Measurements from ENCODE around the gene DAZL.

DNA sequence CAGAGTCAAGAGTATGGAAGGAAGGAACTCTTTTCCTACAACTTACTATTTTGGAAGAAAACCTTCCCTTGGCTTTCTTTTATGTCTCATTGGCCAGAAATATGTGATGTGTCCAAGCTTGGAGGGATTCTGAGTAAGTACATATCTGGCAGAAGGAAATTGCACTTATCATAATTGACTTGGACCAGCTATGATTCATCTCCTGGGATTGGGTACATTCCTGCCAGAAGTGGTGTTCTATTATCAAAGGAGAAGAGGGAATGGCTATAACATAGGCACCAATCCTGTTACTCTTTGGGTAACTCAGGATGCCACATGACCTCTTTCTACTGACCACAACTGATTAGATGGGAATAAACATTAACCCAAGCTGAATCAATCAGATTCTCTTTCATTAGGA lies 13.5 kb upstream of the DAZL start:
- TF ChIP-seq, protein P1, sequence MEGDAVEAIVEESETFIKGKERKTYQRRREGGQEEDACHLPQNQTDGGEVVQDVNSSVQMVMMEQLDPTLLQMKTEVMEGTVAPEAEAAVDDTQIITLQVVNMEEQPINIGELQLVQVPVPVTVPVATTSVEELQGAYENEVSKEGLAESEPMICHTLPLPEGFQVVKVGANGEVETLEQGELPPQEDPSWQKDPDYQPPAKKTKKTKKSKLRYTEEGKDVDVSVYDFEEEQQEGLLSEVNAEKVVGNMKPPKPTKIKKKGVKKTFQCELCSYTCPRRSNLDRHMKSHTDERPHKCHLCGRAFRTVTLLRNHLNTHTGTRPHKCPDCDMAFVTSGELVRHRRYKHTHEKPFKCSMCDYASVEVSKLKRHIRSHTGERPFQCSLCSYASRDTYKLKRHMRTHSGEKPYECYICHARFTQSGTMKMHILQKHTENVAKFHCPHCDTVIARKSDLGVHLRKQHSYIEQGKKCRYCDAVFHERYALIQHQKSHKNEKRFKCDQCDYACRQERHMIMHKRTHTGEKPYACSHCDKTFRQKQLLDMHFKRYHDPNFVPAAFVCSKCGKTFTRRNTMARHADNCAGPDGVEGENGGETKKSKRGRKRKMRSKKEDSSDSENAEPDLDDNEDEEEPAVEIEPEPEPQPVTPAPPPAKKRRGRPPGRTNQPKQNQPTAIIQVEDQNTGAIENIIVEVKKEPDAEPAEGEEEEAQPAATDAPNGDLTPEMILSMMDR (IDR thresholded peaks at IDR 0.05) = no peak
- TF ChIP-seq POLR2A (IDR thresholded peaks at IDR 0.05) = no peak
- TF ChIP-seq EP300 (IDR thresholded peaks at IDR 0.05; ENCODE audit: low read depth) = no peak
- TF ChIP-seq POLR2AphosphoS5 (IDR thresholded peaks at IDR 0.05) = no peak

Measured in transverse colon (tissue), 4 donors.